Hepatic stellate cell (primary cell): Measurements from ENCODE around the gene EPB41L4A.
A peak's percentile ranks its signal among the peaks of the same experiment; 100 is the strongest.
"Not testable (repeated sequence)": the region's sequence is repeated elsewhere in the genome, so short reads cannot be mapped to it uniquely, and the experiment has no call there.

Source experiments
- DNase-seq: peaks from one replicate; pipeline ENCODE4 v3.0.0; 2011; ENCODE audit warnings: low spot score

EPB41L4A gene

DNA sequence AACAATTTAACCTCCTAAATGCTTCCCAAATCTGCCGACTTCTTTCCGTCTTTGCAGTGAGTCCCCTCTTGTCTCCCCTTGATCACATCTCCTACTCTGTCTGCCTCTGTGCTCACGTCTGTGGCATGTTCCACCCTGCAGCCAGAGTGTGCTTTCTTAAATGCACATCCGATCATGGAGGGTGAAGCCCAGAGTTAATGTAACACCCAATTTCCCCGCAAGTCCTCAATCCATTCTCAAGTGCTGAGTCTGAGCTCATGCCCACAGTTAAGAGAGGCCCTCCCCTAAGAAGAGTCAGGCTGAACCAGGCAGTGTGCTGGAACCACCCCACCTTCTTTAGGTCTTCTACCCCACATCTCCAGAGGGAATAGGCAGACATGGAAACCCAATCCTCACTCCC, 164.8 kb downstream of the EPB41L4A start:
- DNase-seq = no peak

DNA sequence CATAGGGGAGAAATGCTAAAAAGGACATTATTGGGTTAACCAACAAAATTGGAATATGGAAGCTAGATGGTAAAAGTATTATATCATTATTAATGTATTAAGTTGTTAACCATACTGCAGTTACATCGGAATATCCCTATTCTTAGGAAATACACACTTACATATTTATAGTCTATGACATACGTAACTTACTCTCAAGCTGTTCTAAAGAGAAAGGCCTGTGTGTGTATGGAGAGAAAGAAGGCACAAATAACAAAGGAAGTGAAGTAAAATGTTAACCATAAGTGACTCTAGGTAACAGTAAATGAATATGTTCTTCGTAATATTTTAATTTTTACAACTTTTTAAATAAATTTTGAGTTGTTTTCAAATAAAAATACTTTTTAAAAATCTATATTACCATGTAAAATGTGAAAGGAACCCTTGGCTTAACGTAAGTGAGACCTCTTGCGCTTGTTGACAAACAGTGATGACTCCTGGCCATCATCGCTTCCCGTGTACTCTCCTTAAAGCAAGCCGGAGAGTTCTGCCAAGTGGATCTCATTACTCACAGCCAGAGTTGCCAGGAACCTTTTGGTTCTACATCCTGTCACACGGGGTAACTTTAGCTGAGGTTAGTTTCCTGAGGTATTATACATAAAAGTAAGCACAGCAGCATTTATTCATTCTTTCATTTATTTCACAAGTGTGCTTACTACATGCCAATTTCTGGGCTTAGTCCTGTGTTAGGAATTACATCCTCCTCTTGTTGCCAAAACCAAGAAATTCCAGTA, 165.4 kb downstream of the EPB41L4A start:
- DNase-seq = no peak

DNA sequence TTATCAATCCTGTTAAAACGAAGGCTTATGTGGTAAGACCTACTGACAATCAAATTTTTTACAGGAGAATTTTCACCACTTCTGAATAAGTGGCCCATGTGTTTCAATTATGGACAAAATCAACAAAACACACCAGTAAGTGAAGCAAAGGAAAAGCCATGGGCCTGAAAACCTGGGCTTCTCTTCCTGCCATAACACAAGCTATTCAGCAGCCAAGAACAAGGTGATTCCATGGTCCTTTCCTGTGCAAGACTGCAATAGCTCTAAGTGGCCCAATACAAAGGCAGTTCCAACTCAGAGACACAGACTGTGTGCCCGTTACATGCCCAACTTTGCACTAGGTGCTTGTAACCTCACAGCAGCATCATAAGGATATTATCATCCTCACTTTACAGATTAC, 168.5 kb downstream of the EPB41L4A start:
- no peak for DNase-seq

DNA sequence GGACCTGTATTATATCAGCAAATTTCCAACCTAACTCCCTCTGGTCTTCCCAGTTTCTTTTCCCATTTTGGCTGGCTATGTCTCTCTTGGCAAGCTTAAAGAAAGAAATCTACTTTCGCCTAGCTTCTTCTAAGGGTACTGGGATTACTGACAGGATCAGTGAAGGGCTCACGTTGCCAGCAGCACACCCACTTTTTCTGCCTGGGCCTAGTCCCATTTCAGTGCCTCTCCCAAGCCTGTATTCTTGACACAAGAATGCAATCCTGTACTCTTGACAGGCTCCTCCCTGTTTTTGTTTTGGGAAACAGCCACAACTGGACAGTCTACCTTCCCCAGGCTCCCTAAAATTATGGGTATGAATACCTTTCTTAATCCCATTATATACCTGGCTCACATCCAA, 170.5 kb downstream of the EPB41L4A start:
- no peak for DNase-seq

DNA sequence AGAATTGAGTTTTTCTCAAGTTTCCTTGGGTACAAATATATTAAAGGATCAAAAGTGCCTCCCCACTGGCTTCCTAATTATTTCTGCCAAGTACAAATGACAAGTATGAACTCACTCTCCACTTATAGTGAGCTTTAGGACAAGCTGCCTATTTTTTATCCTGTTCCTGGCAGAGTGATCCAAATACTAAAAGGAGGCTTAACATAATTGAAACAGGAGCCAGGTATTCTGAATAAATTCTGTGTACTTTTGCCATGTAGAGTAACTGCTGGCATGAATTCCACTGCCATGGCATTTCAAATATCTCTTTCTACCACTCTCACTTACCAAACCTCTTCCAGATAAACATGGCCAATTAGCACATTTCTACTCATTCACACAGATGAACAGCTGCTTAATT, 171.1 kb downstream of the EPB41L4A start:
- no peak for DNase-seq

DNA sequence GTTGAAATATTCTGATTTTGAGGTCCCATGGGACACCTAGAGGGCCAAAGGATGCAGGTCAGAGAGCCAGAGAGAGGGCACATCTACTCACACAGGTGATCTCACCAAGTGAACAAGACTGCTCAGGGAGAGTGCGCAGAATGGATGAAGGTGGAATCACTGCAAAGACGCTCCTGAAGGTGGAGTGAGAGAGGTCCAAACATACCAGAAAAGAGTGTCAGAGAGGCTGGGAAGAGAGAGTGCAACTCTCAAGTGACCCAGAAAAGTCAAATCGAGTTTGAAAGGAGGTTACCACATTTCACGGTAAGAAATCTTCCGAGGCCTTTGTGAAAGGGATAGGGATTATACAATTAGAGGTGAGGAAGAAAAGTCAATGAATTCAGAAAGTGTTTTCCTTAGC, 173.4 kb downstream of the EPB41L4A start:
- no peak for DNase-seq

DNA sequence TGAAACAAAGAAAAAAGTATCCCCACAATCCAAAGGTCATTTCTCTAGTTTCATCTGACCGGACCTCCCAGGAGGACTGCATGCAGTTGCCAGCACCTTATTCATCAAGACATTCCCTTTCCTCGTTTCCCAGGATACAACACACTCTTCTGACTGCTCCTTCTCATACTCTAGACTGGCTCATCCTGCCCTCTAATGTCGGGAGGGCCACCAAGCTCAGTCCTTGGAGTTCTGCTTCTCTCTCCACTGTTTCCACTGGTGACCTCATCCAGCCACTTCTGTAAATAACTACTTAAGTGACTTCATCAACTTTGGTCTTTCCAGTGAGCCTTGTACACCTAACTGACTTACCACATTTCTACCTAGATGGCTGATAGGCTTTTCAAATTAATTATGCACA, 179.1 kb downstream of the EPB41L4A start:
- no peak for DNase-seq

DNA sequence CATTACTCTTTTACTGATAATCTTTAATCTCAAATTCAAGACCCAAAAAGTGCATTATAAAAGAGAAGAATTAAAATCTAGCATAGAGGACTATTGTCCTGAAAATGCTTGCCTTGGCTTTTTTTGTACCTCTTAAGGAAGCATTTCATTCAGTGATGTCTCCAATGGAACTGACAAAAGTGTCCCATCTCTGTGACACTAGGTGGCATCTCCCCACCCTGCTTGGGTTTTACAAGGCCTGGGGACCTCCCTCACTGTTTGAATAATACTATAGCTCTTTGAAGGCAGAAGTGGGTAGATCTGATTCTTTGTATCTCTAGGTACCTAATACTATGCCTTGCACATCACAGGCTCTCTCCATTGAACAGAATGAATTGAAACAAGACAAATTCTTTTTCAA, 180.6 kb downstream of the EPB41L4A start:
- DNase-seq = no peak

DNA sequence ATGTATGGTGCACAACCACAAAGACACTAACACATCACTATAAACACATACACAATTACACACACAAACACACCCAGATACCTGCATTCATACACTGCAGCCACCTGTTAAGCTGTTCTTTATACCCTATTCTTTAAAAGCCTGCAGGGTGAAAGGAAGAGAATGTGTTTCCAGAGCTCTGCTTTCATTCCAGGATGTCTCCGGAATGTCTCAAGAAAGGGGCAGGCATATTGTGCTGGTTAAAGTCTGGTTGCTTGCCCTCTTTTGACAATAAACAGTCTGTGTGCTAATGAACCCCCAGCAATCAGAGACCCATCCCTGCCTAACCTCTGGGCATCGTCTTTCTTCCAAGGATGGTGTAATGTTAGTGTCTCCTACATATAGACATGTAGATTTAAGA, 181.6 kb downstream of the EPB41L4A start:
- no peak for DNase-seq

DNA sequence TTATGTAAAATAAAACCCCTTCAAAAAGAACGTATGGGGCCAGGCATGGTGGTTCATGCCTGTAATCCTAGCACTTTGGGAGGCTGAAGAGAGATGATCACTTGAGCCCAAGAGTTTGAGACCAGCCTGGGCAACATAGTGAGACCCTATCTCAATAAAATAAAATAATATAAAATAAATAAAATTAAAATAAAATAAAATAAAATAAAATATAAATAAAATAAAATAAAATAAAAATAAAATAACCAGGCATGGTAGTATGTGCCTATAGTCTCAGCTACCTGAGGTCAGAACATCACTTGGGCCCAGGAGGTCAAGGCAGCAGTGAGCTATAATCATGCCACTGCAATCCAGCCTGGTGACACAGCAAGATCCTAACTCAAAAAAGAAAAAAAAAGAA, 185.1 kb downstream of the EPB41L4A start:
- DNase-seq = no peak

DNA sequence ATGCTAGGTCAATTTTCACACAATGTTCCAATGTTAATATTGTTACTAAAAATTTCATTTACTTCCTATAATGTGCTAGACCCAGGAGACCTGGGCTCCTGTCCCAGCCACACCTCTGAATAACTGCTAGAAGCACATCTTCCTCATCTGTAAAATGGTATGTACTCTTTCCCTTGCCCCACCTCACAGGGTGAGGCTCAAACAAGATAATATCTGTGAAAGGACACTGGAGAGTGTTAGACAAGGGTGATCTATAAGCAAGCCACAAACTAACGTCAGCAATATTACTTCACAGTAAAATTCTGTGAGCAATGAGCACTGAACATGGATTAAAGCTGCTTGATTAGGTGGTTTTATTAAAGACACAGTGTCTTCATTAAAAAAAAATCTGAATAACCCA, 186.4 kb downstream of the EPB41L4A start:
- DNase-seq = no peak

DNA sequence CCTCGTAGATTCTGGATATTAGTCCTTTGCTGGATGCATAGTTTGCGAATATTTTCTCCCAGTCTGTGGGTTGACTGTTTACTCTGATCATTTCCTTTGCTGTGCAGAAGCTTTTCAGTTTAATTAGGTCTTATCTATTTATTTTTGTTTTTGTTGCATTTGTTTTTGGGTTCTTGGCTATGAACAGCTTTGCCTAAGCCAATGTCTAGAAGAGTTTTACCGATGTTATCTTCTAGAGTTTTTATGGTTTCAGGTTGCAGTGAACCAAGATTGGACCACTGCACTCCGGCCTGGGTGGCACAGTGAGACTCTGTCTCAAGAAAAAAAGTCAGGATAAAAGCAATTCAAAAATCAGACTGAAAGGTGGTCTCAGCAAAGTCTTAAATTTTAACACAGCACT, 188.5 kb downstream of the EPB41L4A start:
- no peak for DNase-seq

DNA sequence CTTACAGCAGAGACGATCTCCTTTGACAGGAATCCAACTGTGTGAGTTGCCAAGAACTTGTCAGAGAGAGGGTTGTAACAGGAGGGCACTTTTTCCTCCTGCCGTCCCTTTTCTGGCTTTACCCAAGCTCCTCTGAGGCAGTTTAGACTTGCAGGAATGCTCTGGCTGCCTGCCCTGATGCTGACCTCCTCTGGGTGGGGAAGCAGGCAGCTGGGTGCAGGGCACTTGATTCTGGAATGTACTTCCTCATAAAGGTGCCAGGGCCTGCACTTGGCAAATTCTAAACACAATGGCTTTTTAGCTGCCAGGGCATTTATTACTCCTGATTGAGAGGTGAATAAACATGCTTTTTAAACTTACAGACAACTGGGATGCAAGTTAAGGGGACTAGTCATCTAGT, 190.4 kb downstream of the EPB41L4A start:
- DNase-seq = peak; percentile 12

DNA sequence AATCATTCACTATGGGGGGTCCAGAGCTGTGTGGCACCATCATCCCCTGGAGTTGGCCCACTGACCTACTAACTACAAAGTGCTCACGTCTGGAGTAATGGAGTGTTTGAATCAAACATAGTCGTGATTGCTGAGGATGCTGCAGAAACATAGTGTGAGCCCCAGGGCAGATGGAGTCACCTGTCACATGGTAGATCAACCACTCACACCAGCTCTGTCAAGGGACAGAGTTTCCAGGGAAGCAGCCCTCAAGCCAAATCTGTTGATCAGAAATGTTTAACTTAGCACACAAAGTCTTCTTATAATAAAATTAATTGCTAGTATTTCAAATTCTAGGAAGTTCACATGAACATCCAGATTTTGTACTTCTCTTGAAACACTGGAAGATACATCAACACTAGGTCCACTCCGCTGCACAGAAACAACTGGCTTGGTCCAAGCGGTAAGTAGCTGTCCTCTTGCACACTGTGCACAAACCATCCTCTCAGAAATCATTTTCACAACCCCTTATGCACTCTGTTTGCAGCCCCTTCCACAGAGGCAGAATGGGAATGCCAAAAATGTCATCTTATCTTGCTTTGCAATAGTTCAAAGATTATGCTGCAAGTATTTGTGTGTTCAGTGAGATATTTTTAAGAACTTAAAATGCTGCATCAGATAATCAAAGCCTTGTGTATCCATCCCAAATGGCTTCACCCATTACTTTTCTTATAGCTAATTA, 191.0 kb downstream of the EPB41L4A start:
- DNase-seq = no peak

DNA sequence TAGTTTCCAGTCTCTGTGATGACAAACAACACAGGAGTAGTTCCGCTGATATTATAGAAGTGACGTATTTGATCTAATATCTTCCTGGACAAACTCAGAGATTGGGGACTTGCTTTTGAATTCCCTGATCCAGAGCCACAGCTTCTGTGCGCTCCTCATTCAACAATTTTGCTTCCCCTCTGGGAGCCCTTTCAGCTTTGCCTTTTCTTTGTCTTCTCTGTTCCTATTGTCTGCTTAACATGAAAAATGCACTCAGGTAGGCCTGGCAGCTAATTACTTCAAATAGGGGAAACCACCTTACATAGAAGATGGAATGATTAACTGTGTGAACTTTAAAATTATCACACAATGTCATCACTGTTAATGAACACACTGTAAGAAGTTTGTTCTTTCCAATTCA, 192.9 kb downstream of the EPB41L4A start:
- DNase-seq = no peak

DNA sequence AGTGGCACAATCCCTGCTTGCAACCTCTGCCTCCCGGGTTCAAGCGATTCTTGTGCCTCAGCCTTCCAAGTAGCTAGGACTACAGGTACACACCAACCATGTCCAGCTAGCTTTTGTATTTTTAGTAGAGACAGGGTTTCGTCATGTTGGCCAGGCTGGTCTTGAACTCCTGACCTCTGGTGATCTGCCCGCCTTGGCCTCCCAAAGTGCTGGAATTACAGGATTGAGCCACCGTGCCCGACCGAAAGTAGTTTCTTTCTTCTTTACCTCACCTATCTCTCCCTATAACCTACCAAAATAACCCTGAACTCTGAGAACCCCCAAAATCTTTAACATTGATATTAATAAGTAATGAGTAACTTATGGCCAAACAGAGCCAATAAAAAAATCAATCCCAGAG, 196.1 kb downstream of the EPB41L4A start:
- DNase-seq = not testable (repeated sequence)

DNA sequence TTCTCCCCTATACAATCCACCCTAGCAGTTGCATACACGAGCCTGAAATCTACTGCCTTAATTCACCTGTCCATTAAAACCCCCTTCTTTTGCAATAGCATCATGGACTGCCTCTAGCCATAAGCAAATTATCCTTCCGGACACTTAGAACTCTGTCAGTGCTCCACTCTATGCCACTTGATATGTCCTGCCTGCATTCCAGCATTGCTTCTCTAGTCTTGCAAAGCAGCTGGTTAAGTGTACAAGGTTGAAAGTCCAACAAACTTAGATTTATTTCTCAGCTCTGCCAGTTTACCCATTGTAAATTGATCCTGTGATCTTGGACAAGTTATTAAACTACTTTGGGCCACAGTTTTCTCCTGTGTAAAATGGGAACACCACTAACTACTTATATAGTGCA, 197.9 kb downstream of the EPB41L4A start:
- no peak for DNase-seq

DNA sequence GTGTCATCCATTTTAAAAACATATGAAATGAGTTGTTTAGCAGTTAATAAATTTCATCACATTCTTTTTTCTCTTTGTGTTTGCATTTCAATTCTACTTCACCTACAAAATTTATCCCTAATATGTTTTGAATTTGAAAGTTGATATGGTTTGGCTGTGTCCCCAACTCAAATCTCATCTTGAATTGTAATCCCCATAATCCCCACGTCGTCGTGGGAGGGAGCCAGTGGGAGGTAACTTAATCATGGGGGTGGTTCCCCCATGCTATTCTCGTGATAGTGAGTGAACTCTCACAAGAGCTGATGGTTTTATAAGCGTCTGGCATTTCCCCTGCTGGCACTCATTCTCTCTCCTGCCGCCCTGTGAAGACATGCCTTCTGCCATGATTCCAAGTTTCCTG, 200.1 kb downstream of the EPB41L4A start:
- no peak for DNase-seq

DNA sequence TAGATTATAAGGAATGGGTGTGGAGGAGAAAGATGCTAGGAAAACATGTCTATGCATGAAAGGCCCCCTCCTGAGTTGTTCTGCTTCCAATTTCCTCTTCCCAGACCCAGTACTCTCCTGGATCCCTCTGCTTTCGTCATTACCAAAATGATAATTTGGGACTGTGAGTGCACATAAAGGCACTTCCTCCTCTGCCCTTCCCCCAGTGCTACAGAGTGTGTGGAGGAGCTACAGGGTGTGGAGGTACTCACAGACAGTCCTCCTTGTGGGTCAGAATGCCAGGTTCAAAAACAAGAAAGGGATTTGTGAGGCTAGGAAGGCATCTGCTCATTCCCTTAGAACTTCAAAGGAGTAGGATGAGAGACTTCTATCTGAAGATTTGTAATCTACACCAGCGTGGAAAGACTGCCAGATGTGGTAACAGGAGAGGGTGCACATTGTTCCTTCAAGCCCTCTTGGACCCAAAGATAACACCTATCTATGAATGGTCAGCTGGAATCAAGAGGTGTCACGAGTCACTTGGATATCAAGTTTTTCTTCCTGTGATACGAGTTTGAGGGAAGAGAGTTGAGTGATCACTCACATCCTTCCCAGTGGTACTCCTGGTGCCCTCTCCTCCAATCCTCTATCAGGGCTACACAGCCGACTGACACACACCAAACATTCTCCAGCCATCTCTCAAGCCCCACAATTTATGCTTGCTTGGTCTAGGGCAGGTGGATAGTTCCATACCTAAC, 201.1 kb downstream of the EPB41L4A start:
- no peak for DNase-seq

DNA sequence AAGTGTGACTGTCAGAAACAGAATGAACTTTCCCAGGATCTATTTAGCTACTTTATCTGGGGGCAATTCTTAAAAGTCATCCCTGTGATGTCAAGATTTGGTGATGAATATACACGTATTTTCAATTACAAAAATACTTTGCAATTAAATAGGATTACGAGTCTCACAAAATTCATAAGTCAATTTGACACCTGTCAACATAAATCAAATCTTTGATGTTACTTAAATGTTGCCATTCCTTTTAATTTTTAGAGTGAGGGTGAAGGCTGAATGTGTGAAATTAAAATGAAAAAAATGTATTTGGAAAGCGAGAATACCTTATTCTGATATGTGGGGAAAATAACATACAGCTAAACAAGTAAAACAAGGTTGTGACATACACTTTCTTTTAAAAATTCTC, 202.9 kb downstream of the EPB41L4A start:
- DNase-seq = no peak

DNA sequence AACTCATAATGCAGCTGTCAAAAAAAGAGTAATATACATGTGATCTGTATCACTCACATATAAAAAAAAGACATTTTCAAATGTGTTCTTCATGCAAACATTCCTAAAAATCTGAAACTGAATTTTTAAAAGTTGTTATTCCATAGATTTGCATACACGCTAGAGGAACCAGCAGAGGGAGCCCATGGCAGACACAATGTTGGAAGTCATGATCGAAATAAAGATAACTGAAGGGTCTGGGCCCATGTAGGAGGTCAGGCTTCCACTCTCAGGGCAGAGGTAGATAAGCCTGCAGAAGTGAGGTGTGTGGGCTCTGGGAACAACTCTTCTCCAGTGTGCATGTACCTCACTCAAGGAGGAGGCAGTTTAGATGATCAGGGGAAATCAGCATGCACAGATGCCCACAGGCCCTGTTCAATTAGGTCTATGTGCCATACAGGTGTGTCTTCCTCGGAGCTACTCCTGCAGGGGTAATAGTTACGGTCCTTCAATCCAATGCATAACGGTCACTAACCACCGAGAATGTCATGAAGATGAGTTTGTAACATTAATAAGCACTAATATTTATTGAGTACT, 208.6 kb downstream of the EPB41L4A start:
- DNase-seq = no peak

DNA sequence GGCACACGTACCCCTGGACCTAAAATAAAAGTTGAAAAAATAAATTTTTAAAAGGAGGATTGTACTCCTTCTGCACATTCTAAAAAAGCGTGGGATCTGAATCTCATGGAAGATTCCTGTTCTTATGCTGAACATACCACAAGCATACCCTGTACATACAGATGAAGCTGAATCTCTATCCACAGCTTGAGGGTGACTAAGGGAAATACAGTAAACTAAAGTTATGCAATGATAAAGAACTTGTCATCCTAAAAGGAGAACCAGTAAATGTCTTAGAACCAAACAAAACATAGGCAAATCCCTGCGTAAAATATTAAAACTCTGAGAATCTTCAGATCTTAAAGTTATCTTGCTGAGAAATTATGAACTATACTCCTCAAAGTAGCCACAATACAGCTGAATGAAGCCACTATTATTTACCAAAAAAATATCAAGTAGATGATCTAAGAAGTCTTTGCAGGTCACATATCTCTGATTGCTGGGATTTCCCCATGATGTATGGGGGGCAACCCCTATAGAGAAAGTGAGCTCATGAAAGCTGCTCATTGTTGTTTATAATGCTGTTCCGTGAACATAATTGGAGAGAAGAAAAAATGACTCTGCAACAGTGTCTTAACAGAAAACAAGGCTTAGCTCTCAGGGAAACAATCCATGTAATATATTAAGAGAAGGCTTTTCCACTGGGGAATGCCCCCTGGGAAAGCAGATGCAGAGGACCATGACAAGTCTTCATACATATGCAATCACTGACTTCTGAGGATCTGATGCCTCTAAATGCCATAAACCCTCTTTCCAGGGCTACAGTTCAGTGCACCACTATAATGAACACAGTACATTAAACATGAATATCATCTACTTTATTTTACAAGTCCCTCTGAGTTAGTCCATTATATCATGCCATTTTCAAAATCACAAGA, 210.1 kb downstream of the EPB41L4A start:
- DNase-seq = no peak
